Activated CD4-positive, CD25-positive, alpha-beta regulatory T cell treated with anti-CD3 and anti-CD28 coated beads, Interleukin-2, amount 50 U/mL, for 72 hours (primary cell): Measurements from ENCODE around the gene GFPT2.

Experiments
- DNase-seq: peaks from one replicate; pipeline ENCODE4 v3.0.0; 2021

Gene GFPT2

GRCh38 chr5:180271221-180271620 lies 81.9 kb downstream of the GFPT2 start:
- DNase-seq: no peak

DNA sequence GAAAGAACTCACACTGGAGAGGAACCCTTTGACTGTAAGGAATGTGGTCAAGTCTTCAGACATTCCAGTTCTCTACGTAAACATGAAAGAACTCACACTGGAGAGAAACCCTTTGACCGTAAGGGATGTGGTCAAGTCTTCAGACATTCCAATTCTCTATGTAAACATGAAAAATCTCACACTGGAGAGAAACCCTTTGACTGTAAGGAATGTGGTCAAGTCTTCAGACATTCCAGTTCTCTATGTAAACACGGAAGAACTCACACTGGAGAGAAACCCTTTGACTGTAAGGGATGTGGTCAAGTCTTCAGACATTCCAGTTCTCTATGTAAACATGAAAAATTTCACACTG lies 93.9 kb downstream of the GFPT2 start:
- DNase-seq: no peak

GRCh38 chr5:180253036-180253824 lies 99.9 kb downstream of the GFPT2 start:
- no peak for DNase-seq

DNA sequence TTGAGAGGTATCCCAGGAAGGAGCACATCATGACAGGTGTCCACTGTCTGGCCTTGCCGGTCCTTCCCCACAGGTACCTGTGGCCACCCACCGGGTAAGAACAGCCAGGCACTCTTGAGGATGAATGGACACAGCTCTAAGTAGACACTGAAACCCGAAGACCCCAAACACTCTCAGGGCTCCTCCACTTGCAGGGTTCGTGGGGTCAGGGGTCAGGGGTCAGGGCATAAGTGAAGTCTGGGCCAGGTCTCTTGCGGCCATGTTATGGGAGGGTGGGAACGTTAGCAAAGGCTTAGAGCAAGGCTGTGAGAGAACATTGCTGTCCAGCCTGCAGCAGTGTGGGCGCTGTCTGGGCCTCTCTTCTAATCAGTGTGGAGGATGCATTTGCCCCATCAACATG lies 101.2 kb downstream of the GFPT2 start:
- no peak for DNase-seq

DNA sequence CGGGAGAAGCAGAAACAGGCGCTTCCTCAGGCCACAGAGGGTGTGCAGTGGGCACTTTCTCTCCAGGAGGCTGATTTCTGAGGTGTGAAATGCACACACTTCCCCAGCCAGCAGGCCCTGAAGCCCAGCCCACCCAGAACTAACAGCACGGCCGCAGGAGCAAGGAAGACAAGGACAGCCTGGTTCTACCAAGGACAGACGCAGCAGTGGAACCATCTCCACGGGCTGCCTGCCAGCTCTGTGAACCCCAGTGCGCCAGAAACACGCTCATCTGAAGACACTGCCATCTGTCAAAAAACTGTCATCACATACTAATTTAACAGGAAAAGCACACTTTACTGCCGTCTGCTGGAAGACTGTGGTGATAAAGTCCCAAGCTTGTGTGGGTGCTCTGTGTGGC lies 102.0 kb downstream of the GFPT2 start:
- DNase-seq: no peak
